HG03439 (cell line): ENCODE data around the gene STK10.
A peak's percentile ranks its signal among the peaks of the same experiment; 100 is the strongest.
"Not testable (repeated sequence)": the region's sequence is repeated elsewhere in the genome, so short reads cannot be mapped to it uniquely, and the experiment has no call there.

Experiments used
- ATAC-seq: cut with Tn5 transposase; IDR thresholded peaks from one replicate; pipeline ENCODE4 v1.9.1; 2021; ENCODE audit warnings: mild to moderate bottlenecking, moderate library complexity; ENCODE audit not compliant: unreplicated experiment

Gene STK10

DNA sequence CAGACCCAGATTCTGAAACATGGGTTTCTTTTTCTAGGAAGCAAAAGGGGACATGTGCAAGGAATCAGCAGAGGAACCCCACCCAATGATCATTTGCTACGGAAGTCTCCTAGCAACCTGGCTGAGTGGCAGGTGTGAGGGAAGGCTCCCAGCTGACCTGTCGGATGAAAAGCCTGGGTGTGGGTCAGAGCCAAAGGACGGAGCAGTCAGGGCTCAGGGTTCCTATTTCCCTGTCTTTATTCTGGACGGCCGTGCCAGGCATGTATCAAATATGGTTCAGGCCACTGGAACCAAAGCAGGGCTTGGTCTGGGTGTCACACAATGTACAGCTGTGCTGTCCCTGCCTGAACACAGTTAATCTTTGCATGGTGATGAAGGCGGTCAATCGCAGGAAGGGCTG is 20.1 kb downstream of the STK10 start:
- no peak for ATAC-seq

DNA sequence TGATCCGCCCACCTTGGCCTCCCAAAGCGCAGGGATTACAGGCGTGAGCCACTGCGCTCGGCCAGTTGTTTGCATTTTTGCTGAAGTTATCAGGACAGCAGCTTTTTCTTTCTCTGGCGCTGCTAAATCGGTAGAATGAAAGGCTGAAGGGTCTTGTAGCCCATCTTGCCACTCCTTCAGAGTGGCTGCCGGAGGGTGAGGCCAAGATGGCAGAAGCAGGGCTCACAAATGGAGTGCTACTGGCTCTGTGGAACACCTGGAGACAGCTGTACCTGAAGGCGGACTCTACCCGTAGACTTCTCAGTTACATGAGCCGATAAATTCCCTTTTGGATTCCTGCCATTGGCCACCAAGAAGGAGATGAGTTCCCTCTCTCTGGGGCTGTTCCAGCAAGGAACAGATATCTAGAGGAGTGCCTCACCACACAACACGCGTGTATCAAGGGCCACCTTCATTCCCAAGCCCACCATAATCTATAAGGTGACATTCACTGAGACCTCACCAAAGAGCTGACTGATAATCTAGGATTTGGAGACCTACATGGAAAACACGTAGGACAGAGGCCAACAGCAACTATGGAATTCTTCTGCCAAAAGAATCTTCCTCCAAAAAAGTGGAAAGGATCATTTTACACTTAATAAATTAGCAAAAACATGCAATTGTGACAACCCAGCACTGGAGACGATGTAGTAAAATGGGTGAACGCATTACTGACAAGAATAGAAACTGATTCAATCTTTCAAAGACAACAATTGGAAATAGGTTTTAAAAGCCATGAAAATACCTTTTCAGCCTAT is 21.8 kb downstream of the STK10 start:
- no peak for ATAC-seq

DNA sequence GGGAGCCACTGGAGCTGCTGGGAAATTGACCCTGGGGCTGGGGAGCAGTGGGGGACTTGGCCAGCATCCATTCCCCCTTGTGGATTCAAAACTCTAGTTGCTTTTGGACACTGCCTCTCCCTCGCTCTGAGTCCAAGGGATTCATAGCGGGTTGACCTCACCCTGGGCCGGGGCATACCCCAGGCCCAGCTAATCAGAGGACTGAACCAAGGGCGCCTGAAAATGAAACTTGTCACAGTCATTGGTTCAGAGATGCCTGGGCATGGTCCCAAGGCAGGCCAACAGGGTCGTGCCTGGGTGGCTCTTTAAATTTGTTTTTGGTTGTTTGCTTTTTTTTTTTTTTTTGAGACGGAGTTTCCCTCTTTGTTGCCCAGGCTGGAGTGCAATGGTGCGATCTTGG is 22.6 kb downstream of the STK10 start:
- ATAC-seq: peak; percentile 58

DNA sequence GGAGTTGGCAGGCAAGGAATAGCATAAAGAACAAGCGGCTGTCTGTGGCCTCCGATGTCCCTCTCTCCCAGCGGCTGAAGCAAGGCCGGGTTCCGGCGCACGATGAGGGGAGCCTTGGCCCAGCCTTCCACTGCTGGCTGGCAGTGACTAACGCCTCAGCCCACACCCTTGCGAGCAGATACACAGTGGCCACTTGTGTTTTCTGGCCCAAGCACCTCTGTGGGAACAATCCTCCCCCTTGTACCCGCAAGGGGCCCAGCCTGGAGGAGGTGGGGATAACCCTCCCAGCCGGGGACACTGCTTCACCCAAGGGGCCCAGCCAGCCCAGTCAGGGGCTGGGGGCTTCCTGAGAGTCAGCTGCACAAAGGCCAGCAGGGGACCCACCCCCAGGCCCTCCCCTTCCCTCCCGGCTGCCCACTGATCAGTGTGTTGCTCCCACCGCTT is 23.2 kb downstream of the STK10 start:
- no peak for ATAC-seq

DNA sequence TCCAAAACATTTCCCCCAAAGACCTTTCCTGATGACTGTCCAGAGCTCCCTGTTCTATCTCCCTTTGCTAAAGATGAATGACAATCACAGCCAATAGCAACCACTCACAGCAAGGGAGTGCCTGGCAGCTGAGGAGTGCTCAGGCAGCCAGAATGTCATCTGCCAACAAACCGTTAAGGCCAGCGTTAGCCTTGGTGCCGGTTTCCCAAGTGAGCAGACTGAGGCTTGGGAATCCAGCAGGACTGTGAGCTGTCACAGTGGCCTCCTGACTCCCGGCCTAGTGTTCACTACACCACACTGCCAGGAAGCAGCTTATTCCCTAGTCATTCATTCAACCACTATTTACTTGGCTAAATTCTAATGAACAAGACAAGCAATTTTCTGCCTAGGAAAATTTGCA is 24.7 kb downstream of the STK10 start:
- no peak for ATAC-seq

DNA sequence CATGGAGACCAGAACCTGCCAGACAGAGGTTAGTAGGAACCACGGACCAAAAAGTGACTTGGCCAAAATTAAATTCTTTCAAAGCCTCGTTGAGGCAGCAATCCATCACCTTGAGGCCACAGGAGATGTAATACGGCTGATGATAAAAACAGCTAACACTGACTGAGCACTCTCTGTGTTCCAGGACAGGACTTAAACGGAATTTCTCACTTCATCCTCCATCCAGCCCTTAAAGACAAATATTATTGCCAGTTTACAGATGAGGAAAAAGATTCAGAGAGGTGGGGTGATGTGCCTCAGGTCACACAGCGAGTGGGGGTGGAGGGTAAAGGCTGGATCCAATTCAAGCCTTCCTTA is 25.1 kb downstream of the STK10 start:
- ATAC-seq: no peak

DNA sequence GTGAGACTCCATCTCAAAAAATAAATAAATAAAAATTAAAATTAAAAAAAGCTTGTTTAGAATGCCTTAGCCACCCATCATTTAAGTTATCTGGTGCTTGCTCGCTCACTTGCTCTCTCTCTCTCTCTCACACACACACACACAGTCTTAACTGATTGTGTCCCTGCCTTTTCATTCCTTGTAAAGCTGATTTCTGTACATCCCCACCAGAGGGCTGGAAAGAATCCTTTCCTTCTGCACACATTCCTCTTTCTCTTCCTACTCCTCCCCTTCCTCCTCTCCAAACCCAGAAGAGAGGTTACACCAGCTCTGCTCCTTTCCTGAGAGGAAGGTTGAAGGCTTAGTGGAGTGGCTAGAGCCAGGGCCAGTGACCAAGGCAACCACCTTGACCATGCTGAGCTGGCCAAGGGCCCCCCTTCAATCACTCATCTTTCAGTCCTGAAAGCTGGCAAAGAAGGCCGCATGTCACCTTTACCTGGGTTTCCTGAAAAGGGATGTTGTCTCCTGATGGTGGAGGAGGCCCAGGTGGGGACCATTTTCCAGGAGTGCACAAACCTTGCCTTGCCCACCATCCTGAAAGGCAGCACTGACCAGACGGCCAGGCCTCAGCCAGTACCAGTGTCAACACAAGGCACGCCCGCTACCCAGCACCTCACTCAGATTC is 25.6 kb downstream of the STK10 start:
- no peak for ATAC-seq

DNA sequence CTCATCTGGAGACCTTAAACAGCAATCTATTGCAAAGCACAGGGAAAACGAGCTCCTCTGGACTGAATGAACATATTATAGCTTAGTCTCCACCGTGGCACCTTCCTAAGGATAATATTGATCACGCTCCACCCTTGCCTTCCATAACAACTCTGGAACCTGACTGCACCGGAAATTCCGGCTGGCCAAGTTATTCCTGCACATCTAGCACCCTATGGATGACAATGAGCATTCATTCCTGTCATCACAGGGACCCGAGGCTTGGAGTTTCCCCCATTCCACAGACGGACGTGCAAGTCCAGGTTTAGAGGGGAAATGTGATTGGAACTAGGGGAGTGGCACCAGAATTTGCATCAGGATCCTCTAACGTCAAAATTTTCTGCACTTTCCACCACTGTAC is 27.5 kb downstream of the STK10 start:
- no peak for ATAC-seq

DNA sequence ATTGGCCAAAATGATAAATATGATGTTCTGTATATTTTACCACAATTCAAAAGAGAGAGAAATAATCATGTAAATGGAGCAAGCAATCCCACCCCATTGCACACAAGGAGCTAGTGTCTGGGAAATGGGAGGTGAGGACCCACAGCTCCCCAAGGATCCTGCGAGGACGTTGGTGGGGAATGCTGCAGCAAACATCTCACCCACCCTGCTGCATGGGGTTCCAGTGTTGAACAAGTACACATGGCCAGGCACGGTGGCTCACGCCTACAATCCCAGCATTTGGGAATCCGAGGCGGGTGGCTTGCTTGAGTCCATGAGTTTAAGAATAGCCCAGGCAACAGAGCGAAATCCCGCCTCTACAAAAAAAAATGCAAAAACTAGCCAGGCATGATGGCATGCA is 29.0 kb downstream of the STK10 start:
- ATAC-seq: no peak

DNA sequence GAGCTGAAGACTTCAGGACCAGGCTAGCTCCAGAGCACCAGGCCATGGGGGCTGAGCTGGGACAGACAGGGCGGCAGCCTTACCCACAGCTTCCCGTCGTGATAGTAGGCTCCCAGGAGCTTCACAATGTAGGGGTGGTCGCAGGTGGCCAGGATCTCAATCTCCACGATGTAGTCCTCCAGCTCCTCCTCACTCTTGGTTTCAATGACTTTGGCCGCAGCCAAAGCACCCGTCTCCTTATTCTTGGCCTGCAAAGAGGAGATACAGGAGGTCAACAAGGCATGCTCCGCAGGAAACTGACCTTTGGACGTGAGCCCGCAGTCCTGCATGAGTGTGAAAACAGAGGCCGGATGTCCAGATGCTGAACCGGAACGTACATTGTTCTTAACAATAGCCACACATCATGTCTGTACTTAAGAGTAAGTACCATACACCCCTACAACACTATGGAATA is 31.5 kb downstream of the STK10 start:
- no peak for ATAC-seq

DNA sequence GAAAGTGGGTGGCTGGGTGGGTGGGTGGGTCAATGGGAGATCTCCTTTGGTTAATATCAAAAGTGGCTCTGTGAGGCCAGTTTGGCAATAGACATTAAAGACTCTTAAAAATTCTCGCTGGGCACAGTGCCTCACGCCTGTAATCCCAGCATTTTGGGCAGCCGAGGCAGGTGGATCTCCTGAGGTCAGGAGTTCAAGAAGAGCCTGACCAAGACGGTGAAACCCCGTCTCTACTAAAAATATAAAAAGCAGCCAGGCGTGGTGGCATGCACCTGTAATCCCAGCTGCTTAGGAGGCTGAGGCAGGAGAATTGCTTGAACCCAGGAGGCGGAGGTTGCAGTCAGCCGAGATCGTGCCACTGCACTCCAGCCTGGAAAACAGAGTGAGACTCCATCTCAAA is 32.9 kb downstream of the STK10 start:
- not testable (repeated sequence) for ATAC-seq

DNA sequence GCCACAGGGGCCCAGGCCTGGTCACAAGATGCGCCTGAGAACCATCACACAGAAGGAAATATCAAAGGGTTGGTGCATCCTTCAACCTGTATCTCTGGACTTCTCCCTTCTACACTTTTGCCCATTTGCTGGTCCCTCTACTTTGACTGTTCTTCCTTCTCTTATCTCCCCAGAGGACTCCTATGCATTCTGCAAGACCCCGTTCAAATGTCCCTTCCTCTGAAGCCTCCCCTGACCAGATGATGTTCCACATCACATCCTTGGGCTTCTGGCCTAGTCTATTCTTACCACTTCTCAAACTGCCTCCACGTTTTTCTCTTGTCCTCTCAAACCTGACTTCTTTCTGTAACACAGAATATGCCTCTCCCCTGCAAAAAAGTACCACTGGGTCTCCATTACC is 34.3 kb downstream of the STK10 start:
- no peak for ATAC-seq

DNA sequence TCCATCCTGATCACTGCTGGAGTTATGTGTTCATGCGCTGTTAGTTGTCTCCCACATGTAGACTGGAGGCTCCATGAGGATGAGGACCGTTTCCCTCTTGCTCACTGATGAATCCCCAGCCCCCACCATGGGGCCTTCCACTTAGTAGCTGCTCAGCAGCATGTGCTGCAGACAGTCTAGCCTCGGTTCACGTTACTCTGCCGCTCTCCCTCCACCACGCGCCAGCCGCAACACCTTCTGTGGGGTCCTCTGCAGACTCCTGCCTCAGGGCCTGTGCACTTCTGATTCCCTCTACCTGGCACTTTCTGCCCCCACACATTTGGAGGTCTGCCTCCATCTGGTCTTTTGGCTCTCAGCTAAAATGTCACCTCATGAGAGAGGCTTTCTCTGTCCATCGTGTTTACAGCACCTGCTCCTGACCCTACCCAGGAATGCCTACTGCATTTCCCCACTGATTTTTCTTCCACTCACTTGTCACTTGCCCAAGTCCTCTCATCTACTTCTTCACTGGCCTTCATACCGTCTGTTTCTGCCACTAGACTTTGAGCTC is 36.3 kb downstream of the STK10 start:
- ATAC-seq: no peak

DNA sequence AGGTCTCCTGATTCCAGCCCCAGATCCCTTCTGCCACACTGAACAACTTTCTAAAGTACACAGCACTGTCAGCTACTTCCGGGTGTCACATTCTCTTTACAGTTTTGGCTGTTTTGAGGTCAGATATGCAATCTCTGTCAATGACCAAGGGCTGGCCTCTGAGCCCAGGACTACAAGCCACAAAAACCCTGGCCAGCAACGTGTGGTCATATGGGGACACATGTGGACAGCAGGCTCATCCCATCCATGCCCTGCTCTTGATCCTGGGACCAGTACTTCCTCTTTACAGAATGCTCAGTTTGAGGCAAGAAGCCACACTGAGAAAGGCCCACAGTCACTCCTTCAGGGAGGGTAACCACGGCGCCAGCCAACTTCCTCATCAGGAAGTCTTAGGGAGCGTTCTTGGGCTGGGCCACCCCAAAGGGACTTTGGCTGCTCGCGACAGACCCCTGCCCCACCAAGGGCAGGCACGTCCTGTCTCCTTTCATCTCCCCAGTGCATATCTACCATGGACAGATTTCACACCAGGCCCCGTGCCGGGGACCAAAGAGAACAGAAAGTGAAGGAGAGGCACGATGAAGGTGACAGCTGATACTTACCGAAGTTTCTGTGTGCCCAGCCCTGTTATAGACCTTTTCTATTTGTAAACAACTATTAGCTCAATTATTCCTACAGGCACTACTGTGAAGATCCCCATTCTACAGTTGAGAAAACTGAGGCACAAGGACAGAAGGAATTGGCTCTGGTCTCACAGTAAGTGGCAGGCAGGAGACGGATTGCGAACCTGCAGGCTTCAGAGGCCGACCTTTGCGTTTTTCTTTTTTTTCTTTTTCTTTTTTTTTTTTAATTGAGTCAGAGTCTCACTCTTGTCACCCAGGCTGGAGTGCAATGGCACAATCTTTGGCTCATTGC is 37.3 kb downstream of the STK10 start:
- peak; percentile 51 for ATAC-seq

DNA sequence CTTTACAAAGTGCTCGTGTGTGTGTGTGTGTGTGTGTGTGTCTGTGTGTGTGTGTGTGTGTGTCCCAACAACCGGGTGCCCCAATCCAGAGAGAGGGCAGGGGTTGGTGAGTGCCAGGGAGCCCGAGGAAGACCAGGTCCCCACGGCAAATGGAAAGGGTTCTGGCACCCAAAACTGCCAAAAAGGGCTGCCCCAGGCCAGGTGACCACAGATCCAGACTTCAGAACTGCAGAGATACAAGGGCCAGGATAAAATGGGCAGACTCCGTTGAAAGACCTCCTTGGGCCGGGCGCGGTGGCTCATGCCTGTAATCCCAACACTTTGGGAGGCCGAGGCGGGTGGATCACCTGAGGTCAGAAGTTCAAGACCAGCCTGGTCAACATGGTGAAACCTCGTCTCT is 38.5 kb downstream of the STK10 start:
- ATAC-seq: not testable (repeated sequence)

DNA sequence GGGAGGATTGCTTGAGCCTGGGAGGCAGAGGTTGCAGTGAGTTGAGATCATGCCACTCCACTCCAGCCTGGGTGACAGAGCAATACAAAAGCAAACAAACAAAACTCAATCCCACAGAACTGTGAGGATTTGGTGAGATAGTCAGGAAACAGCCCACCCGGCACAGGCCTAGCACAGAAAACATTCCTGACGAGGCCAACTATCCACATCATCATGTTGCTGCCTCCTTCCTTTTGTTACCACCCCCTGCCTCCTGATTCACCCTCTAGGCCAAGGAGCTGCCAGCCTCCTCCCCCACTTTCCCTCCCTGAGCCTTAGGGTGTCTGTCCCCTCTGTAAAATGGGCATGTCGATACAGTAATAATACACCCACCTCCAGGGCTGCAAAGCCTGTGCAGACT is 39.0 kb downstream of the STK10 start:
- no peak for ATAC-seq

DNA sequence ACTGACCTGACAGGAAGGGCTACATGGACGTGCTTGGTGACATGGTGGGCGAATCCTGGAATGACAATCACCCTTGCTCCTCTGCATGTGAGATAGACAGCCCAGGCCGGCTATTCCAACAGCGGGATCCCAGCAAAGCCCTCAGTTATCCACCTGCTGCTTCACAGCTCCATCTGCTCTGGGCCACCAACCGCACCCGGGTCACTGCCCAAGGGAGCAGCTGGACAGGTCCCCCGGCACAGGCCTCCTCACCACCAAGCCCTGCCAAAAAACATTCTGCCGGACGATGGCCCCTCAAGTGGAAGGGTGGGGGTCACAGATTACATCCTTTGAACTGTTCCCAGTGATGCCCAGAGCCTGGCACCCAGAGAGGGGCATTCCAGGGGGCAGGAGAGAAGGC is 39.6 kb downstream of the STK10 start:
- ATAC-seq: no peak

DNA sequence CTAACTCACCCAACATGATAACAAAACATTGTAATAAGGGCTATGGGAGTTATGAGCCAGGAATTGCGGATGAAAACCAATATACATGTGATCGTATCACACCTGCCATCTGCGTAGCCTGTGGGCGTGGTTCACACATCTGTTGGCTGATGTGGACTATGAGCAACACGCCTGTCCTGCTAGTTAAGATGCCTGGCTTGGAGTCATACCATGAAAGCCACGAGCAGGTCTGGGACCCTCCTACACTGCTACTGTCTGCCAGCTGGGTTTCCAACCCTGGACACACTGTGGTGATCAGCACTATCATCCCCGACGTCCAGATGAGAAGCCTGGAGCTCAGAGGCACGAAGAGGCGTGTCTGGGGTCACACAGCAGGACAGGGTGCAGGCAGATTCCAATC is 40.2 kb downstream of the STK10 start:
- no peak for ATAC-seq

DNA sequence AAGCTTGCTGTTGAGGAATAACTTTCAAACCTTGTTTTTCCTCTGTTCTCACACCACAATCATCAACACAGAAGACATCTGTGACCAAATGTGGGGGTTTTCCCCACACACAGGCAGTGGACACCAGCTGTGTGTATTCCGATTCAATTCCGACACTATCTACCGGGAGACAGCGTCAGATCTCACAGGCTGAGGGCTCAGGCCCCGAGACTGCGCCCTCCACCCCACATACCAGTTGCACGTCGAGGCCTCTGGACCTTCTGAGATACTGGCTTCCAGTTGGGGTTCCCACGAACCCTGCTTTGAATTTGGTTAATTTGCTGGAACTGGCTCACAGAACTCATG is 41.3 kb downstream of the STK10 start:
- ATAC-seq: no peak

DNA sequence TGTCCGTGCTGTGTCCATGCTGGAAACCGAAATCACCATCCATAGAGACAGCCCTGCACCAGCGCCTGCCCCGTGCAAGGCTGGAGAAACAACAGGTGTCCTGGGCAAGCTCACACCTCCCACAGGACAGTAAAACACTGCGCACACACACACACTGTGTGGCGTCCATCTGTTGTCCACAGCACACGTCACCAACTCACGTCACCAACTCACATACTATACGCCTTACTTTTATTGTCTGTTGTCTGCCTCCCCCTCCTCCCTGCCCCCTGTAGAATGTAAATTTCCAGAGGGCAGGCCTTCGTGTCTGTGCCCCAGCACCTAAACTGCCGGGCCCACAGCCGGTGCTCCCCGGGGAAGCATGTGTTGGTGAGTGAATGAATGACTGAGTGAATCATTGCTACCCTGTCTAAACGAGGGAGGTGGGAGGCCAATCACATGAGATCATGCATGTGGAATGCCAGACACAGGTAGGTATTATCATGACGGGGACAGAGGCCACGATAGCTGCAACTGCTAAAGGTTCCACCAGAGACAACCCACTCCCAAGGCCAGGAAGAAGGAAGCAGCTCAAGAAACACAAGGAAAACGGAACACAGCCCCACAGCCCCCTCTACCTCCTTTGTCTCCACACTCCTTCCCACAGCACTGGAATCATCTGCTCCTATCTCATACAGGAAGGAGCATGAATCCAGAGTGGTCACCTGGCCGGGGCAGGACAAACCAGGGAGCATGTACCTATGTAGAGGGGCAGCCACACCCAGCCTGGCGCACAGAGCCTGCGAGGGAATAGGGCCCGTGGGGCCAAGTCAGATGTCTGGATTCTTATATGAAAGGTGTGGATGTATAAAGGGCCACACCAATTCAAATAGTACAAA is 41.9 kb downstream of the STK10 start:
- ATAC-seq: no peak
